Neural crest cell (in vitro differentiated cells): Measurements from ENCODE around the gene MESP1. TPM values are rescaled to one million over a fixed set of nuclear protein-coding genes. Genes with fewer than 3 reads are reported as not detected.
"Not testable (repeated sequence)": the region's sequence is repeated elsewhere in the genome, so short reads cannot be mapped to it uniquely, and the experiment has no call there.

ENCODE experiments used
- DNase-seq: peaks from one replicate; pipeline ENCODE4 v3.0.0; 2021; ENCODE audit warnings: low read depth, mixed read lengths, low spot score
- H3K27ac Mint-ChIP-seq: one replicate; pipeline ENCODE4 v1.8.0; 2021; ENCODE audit warnings: mild to moderate bottlenecking, mixed read lengths; ENCODE audit not compliant: unreplicated experiment
- H3K27me3 Mint-ChIP-seq: 2 replicates; pipeline ENCODE4 v1.8.0; 2021; ENCODE audit warnings: low read depth, mild to moderate bottlenecking, mixed read lengths
- H3K36me3 Mint-ChIP-seq: 2 replicates; pipeline ENCODE4 v1.8.0; 2021; ENCODE audit warnings: low read depth, mild to moderate bottlenecking, mixed read lengths
- H3K4me1 Mint-ChIP-seq: 2 replicates; pipeline ENCODE4 v1.8.0; 2021; ENCODE audit warnings: mixed read lengths
- H3K4me3 Mint-ChIP-seq: one replicate; pipeline ENCODE4 v1.8.0; 2021; ENCODE audit warnings: mild to moderate bottlenecking, mixed read lengths
- H3K9me3 Mint-ChIP-seq: 2 replicates; pipeline ENCODE4 v1.8.0; 2021; ENCODE audit warnings: mixed read lengths
- CTCF ChIP-seq: fragments of 200-600 bp; sonication (generic); conservative IDR thresholded peaks from 2 replicates; pipeline ENCODE4 v1.5.0; 2021; ENCODE audit warnings: antibody characterized with exemption, mild to moderate bottlenecking
- total RNA-seq: library from RNA; stranded (reverse); gene quantifications from 2 replicates; pipeline ENCODE4 v1.2.1, GENCODE V29; 2021

The MESP1 gene
- total RNA-seq, 1 donor from 2014 or later = 2.3 TPM

- H3K9me3 Mint-ChIP-seq = no peaks in the 10 kb centered on the region
- H3K4me3 Mint-ChIP-seq = no peak overlapping the region
- no peak for TF ChIP-seq CTCF
- H3K4me1 Mint-ChIP-seq = no peaks in the 10 kb centered on the region
- peaks cover 8% of the 10 kb centered on the region for H3K27me3 Mint-ChIP-seq
- no peak for DNase-seq
- H3K36me3 Mint-ChIP-seq = no peaks in the 10 kb centered on the region
- no peak overlapping the region for H3K27ac Mint-ChIP-seq
These were observed 44.9 kb upstream of the MESP1 start for GRCh38 chr15:89795996-89796395.

GRCh38 chr15:89794627-89795241 lies 43.7 kb upstream of the MESP1 start:
- Mint-ChIP-seq H3K4me3 (no peak overlapping the region), H3K27me3 (peaks cover 8% of the 10 kb centered on the region), H3K4me1 (no peaks in the 10 kb centered on the region), H3K27ac (no peak overlapping the region), H3K36me3 (no peaks in the 10 kb centered on the region), H3K9me3 (no peaks in the 10 kb centered on the region)
- DNase-seq = no peak
- no peak for TF ChIP-seq CTCF

GRCh38 chr15:89792106-89792805 lies 41.2 kb upstream of the MESP1 start:
- TF ChIP-seq CTCF = no peak
- H3K27me3 Mint-ChIP-seq = peaks cover 8% of the 10 kb centered on the region
- DNase-seq = no peak

GRCh38 chr15:89790661-89791060 lies 39.6 kb upstream of the MESP1 start:
- H3K4me3 Mint-ChIP-seq = no peak overlapping the region
- TF ChIP-seq CTCF = no peak
- H3K4me1 Mint-ChIP-seq = no peaks in the 10 kb centered on the region
- peaks cover 8% of the 10 kb centered on the region for H3K27me3 Mint-ChIP-seq
- peaks cover 5% of the 10 kb centered on the region for H3K36me3 Mint-ChIP-seq
- H3K27ac Mint-ChIP-seq = no peak overlapping the region
- peaks cover 8% of the 10 kb centered on the region for H3K9me3 Mint-ChIP-seq
- no peak for DNase-seq

More at GRCh38 chr15:89792106-89792805, 41.2 kb upstream of the MESP1 start:
- no peaks in the 10 kb centered on the region for H3K4me1 Mint-ChIP-seq
- peaks cover 8% of the 10 kb centered on the region for H3K9me3 Mint-ChIP-seq
- H3K36me3 Mint-ChIP-seq = peaks cover 5% of the 10 kb centered on the region
- H3K4me3 Mint-ChIP-seq = no peak overlapping the region
- H3K27ac Mint-ChIP-seq = no peak overlapping the region

GRCh38 chr15:89790206-89790605 lies 39.2 kb upstream of the MESP1 start:
- DNase-seq = no peak
- peaks cover 8% of the 10 kb centered on the region for H3K9me3 Mint-ChIP-seq
- no peak overlapping the region for H3K27ac Mint-ChIP-seq
- peaks cover 5% of the 10 kb centered on the region for H3K36me3 Mint-ChIP-seq
- H3K4me3 Mint-ChIP-seq = no peak overlapping the region
- no peak for TF ChIP-seq CTCF
- no peaks in the 10 kb centered on the region for H3K4me1 Mint-ChIP-seq
- H3K27me3 Mint-ChIP-seq = peaks cover 8% of the 10 kb centered on the region

GRCh38 chr15:89788585-89788984 lies 37.5 kb upstream of the MESP1 start:
- not testable (repeated sequence) for H3K9me3 Mint-ChIP-seq, H3K27ac Mint-ChIP-seq, H3K4me3 Mint-ChIP-seq, DNase-seq, H3K4me1 Mint-ChIP-seq, H3K27me3 Mint-ChIP-seq, H3K36me3 Mint-ChIP-seq
